NCI-H2227 (cell line): ENCODE data around the gene ZNF888.
A peak's percentile ranks its signal among the peaks of the same experiment; 100 is the strongest.
"Not testable (repeated sequence)": the region's sequence is repeated elsewhere in the genome, so short reads cannot be mapped to it uniquely, and the experiment has no call there.

ENCODE experiments used
- DNase-seq: peaks from one replicate; lab custom pipeline; 2025; ENCODE audit not compliant: unreplicated experiment; lab: John Stamatoyannopoulos, UW

The ZNF888 gene

DNA sequence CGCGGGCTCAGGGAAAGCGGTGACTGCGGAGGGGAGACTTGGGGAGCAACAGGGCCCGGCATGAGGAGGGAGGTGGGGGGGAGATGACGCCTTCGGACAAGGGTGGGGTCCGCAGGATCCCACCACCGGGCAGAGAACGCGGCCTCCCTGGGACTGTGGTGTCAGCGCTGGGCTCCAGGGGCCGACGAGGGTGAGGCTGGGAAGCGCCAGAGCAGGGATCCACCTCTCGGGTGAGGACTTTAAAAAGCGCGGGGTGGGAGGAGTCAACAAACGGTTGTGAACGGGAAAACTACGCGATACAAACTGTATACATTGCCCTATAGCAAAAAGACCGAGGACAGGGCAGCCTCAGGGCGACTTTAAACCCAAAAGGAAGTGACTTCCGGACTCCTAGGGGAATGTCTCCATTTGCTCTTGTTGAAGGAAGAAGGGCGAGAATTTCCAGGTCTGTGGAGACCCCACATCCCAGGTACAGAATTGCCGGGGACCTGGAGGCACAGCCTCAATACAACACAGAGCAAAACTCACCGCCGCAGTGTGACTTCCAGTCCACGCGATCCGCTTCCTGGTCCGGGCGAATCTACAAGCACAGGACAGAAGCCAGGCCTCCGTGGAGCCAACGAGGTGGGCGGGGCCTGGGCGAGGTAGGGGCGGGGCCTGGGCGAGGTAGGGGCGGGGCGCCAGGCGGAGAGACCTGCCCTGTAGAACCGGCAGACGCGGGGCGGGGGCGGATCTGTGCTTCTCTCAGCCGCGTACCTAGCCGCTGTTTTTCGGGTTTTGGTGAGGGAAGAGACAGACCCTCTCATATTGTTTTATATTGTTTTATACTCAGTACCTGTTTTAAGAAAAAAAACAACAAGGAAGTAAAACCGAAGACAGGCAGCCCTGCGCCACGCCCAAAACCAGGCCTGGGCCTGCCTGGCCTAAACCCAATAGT is at the start of gene ZNF888:
TSS of gene ZNF888 (minus strand) at position 588 of the 937 bp plus-strand sequence. CDS start 5,555 bp downstream, outside the sequence.
- peak; percentile 91 for DNase-seq

DNA sequence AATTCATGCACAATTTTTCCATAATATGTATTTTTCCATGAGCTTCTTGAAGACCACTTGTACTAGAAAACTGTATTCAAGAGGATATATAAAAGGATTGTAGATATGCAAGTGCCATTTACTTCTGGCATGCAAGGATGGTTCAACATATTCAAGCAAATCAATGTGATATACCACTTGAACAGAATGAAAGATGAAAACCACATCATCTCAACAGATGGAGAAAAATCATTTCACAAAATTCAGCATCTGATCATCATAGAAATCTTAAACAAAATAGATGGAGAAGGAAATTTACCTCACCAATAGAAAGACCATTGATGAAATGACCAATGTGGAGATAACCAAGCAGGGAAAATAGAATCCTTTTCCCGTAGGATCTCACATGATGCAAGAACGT is 44.5 kb upstream of the ZNF888 start:
- no peak for DNase-seq

DNA sequence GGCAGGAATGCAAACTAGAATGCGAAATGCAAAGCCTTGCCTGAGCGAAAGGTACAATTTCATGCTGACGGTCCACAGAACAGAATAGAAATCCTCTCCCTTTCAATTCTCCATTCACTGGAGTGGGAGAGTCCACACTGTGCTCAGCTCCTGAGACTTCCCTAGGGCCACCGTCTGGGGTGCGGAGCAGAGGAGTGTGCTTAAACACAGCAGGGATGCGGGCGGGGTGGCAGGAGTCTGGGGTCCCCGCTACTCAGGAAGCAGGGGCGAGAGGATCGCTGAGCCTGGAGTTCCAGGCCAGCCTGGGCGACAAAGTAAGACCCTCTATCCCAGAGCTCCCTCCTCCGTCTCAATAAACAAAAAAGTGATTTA is 40.0 kb upstream of the ZNF888 start:
- DNase-seq = peak; percentile 79

DNA sequence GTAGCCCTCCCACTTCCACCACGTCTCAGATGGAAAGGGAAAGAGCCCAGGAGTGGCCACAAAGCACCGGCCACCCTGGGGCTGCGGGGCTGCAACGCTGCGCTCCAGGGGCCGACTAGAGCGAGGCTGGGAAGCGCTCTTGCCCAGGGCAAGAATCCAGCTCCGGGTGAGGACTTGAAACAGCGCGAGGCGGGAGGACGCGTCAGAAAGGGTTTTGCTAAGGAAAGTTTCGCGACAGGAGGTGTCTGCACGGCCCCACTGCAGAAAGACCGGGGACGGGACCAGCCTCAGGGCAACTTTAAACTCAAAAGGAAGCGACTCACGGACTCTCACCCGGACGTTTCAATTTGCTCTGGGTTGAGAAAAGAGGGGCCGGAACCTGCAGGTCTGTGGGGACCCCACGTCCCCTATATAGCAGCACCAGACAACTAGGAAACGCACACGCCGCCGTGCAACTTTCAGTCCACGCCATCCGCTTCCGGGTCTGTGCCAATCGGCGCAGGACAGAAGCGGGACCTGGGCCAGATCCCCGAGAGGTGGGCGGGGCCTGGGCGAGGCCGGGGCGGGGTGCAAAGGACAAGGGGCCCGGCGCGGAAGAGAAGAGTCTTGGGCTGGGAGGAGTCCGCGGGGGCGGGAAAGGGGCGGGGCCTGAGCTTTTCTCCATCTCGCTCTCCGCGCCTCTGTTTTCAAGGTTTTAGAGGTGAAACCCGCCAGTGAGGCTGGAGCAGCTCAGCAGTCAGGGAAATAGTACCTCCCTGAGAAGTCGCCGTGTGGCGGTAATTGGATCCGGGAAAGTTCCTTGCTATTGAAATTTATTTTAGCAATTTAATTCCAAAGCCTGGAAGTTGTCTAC is 39.4 kb upstream of the ZNF888 start, which contains the start of gene ZNF816:
TSS of gene ZNF816 (minus strand) at position 488 of the 853 bp plus-strand sequence. CDS start 6,792 bp downstream, outside the sequence.
- peak; percentile 100 for DNase-seq

DNA sequence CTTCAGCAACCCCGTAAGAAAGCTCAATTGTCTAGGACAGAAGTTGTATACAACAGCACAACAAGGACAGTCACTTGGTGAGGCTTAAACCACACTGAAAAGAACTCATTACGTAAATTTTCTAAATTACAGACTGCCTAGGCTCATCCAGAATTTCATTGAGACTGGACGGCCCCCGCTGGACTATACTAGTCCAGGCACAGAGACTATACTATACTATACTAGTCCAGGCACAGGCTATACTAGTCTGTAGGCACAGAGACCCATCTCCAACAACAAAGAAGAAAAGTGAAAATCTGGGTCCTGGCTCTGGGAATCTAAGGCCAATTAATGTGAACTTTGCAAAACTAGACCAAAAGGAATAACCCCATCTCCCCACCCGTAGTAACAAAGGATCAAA is 38.8 kb upstream of the ZNF888 start:
- DNase-seq = no peak

DNA sequence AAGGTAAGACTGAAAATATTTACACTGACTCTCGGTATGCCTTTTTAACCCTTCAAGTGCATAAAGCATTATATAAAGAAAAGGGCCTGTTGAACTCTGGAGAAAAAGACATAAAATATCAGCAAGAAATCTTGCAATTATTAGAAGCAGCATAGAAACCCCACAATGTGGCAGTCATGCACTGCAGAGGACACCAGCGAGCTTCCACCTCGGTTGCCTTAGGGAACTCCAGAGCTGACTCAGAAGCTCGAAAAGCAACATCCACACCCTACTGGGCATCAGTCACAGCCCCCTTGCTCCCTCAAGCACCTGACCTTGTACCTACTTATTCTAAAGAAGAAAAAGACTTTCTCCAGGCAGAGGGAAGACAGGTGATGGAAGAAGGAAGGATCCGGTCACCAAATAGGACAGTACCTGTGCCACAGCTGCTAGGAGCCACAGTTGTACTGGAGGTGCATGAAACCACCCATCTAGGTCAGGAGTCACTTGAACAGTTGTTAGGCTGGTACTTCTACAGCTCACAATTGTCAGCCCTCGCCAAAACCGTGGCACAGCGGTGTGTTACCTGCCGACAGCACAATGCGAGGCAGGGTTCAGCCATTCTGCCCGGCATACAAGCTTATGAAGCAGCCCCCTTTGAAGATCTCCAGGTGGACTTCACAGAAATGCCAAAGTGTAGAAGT is 36.5 kb upstream of the ZNF888 start:
- DNase-seq = no peak

DNA sequence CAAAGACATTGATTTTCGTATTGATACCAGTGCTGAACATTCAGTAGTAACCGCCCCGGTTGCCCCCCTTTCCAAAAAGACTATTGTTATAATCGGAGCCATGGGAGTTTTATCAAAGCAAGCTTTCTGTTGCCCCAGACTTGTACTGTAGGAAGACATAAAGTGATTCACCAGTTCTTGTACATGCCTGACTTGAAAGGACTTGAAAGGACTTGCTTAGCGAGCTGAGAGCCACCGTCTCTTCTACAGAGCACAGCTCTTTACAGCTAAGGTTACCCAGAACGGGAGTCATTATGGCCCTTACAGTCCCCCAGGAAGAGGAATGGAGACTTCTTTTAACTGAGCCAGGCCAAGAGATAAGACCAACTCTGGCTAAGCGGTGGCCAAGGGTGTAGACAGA is 34.4 kb upstream of the ZNF888 start:
- DNase-seq = no peak

DNA sequence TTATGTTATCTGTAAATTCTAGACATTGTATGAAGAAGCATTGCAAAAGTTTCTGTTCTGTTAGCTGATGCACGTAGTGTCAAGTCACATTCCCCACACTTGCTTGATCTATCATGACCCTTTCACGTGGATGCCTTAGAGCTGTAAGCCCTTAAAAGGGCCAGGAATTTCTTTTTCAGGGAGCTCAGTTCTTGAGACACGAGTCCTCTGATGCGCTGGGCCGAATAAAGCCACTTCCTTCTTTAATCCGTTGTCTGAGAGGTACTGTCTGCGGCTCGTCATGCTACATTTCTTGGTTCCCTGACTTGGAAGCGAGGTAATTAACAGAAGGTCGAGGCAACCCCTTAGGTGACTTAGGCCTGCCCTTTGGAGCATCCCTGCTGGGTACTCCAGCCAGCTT is 33.7 kb upstream of the ZNF888 start:
- DNase-seq = no peak

DNA sequence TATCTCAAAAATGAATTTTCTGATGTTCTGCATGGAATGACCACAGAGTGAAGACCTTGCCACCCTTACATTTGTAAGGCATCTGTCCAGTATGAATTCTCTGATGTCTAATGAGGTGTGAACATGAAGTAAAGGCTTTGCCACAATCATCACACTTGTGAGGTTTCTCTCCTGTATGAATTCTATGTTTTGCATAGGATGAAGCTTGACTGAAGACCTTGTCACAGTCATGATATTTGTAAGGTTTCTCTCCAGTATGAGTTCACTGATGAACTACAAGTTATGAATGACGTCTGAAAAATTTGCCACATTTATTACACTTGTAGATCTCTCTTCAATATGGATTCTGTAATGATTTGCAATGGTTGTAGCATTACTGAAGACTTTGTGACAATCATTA is 26.2 kb upstream of the ZNF888 start:
- DNase-seq = no peak

DNA sequence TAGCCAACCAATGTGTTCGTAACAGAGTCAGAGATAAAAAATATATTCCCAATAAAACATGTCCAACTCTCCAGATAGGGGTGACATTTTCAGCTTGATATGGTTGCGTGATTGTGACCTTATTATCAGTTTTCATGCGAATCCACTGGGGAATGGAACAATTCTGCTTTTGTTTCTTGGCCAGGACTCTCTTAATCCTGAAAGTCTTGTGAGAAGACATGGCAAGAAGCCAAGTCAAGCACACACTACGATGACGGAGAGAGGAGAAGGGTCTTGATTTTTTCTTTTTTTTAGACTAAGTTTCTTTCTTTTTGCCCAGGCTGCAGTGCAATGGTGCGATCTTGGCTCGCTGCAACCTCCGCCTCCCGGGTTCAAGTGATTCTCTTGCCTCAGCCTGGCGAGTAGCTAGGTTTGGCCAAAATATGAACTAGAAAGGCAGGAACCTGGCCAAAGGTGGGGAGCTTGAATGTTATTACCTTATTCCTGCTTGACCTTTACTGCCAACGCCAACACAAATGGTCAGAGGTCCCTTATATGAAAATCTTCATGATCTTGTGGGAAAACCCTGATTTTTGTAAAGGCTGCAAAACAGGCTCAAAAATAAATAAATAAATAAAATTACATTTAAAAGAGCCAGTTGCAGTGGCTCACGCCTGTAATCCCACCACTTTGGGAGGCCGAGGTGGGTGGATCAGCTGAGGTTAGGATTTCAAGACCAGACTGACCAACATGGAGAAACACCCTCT is 25.0 kb upstream of the ZNF888 start:
- DNase-seq = no peak

DNA sequence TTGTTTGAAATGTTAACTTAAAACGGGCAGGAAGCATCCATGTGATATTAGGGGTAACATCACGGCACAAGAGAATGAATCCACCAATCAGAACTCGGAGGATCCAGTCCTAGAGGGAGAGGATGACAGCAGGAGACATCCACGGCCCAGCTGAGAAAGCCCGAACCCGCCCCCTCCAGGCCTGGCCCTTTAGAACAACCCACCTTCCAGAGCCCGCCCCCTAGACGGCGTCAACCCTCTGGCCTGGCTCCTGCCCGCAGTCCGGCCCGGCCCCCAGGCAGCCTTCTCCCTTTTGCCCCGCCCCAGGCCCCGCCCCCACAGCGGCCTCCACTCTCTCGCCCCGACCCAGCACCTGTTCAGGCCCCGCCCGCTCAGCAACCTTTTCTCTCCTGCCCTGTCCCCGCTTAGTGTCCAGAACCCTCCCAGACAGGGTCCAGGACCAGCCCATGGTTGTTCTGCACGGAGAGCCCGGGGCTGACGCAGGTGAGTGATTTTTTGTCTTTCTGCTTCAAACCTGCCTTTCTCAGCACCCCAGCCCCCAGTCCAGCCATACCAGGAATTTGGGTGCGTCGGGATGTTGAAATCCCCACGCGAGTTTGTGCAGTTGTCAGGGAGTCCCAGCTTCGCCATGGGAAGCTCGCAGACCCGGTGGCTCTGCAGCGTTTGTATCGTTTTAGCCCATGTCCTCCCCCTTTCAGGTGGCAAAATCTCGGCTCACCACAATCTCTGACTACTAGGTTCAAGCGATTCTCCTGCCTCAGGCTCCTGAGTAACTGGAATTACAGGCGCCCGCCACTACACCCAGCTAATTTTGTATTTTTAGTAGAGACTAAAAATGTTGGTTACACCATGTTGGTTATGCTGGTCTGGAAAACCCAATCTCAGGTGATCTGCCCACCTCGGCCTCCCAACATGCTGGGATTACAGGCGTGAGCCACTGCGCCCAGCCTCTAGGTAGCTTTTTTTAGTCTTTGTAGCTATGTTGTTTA is 23.4 kb upstream of the ZNF888 start:
- DNase-seq = peak; percentile 77

DNA sequence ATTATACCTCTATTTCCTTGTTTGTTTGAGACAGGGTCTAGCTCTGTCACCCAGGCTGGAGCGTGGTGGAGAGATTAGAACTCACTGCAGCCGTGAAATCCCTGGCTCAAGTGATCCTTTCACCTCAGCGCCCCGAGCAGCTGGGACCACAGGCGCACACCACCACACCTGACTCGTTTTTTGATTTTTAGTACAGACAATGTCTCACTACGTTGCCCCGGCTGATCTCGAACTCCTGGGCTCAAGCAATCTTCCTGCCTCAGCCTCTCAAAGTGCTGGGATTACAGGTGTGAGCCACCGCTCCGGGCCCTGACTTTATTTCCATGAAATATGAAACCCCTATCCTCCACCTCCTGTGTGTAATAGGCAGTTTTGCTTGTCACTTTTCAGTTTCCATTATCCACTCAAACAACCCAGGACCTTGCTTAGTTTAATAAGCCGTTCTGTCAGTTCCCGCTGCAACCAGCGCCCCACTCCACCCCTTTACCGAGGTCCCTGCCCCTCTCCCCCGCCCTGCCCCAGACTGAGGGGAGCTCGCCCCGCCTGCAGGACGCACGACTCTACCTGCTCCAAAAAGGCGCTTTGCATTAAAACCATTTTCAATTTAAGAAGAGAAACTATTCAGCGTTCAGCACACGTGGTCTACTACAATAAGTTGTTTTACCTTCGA is 22.6 kb upstream of the ZNF888 start:
- DNase-seq = no peak

DNA sequence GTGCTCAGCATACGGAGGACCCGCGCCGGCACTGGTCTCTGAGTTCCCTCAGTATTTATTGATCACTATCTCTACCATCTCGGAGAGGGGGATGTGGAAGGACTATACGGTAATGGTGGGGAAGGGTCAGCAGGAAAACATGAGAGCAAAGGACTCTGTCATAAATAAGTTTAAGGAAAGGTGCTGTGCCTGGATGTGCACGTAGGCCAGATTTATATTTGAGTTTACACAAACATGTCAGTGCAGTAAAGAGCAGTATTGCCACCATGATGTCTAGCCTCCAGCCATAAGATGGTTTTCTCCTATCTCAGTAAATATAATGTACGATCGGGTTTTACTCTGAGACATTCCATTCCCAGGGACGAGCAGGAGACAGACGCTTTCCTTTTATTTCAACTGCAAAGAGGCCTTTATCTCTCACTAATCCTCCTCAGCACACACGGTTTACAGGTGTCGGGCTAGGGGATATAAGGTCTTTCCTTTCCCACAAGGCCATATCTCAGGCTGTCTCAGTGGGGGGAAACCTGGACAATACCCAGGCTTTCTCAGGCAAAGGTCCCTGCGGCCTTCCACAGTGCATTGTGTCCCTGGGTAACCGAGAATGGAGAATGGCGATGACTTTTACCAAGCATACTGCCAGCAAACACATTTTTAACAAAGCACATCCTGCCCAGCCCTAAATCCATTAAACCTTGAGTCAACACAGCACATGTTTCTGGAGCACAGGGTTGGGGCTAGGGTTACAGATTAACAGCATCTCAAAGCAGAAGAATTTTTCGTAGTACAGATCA is 21.7 kb upstream of the ZNF888 start:
- not testable (repeated sequence) for DNase-seq

DNA sequence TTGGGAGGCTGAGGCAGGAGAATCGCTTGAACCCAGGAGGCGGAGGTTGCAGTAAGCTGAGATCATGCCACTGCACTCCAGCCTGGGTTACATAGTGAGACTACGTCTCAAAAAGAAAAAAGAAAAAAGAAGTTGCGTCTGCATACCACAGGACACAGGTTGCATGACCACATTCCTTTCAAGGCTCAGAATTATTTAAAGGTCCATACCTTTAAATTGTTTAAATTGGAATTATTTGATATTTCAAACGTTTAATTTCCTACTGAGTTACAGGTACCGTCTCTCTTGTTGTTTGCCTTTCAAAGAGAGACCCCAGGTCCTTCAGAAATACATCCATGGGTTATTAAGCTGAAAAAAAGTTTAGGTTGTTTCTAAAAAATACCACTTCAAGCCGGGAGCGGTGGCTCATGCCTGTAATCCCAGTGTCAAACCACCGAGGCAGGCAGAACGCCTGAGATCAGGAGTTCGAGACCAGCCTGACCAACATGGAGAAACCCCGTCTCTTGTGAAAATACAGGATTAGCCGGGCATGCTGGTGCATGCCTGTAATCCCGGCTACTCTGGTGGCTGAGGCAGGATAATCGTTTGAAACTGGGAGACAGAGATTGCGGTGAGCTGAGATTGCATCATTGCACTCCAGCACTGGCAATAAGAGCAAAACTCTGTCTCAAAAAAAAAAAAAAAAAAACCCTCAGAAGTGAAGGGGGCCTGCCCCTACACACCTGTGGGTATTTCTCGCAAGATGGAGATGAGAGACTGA is 20.8 kb upstream of the ZNF888 start:
- no peak for DNase-seq

DNA sequence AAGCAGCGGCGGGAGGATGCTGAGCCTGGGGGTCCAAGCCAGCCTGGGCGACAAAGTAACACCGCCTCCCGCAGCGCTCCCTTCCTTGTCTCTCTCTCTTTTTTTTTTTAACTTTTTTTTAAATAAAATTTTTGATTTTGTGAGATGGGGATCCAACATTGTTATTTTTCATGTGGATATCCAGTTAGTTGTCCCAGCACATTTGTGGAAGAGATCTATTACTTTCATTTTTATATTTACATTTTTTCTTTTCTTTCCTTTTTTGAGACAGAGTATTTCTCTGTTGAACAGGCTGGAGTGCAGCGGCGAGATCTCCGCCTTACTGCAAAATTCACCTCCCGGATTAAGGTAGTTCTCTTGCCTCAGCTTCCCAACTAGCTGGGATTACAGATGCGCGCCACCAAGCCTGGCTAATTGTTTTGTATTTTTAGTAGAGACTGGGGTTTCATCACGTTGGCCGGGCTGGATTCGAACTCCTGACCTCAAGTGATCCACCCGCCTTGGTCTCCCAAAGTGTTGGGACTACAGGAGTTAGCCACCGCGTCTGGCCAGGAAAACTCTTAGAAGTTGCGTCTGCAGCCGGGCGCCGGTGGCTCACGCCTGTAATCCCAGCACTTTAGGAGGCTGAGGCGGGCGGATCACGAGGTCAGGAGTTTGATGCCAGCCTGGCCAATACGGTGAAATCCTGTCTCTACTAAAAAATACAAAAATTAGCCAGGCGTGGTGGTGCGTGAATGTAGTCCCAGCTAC is 20.1 kb upstream of the ZNF888 start:
- no peak for DNase-seq

DNA sequence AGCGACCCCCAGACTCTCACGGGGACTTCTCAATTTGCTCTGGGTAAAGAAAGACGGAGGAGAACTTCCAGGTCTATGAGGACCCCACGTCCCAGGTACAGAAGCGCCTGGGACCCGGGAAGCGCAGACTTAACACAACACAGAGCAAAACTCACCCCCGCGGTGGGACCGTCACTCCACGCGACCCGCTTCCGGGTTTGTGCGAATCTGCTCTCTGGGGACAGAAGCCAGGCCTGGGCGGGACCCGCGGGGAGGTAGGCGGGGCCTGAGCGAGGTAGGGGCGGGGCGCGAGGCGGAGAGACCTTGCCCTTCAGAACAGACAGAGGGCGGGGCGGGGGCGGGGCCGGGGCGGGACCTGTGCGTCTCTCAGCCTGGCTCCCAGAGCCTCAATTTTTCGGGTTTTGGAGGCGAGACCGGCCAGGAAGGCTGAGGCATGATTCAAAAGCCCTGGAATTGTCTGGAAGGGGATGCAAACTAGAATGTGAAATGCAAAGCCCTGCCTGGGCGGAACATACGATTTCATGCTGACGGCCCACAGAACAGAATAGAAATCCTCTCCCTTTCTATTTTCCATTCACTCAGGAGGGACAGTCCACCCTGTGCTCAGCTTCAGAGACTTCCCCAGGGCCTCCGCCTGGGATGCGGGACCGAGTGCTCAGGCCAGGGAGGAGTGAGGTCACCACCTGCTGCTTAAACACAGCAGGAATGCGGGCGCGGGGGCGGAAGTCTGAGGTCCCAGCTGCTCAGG is 19.3 kb upstream of the ZNF888 start:
- DNase-seq = peak; percentile 95
